Bladder microvascular endothelial cell (primary cell): ENCODE results near the gene RSPH10B. TPM values are rescaled to one million over a fixed set of nuclear protein-coding genes. Genes with fewer than 3 reads are reported as not detected.

Source experiments
- total RNA-seq: library from RNA; depleted of rRNA; stranded (reverse); fragments of >200 nt; gene quantifications from 2 replicates; pipeline ENCODE4 v1.2.3, GENCODE V29; 2014

The RSPH10B gene
- total RNA-seq: 0.57 and 0.65 TPM in 2 replicates

DNA sequence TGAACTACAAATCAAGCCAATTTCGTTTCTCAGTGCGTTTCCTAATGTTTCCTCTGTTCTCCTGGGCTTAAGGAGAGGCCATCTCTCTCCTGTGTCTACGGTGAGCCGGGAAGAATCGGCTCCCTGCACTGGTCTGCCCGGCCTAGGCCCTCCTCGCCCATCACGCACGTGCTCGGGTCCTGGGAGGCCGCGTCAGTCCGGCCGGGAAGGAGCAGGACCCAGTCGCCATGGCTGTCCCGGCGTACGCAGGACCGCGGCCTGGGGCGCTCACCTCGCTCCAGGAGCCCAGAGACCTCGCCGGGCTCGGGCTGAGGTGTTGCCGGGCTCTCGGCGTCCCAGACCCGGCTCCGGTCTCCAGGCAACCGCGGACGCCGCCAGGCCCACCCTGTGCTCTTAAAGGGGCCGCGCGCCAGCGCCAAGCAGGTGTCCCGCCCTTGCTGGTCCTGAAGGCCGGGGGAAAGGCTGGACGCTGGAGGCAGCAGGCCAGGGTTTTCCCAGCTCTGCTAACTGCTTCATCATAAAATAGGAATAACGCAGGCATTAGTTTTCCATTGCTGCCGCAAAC is at the start of gene RSPH10B:
Gene RSPH10B (minus strand): TSS at position 343 of the 565 bp plus-strand sequence. CDS start 3,573 bp downstream, outside the sequence.

DNA sequence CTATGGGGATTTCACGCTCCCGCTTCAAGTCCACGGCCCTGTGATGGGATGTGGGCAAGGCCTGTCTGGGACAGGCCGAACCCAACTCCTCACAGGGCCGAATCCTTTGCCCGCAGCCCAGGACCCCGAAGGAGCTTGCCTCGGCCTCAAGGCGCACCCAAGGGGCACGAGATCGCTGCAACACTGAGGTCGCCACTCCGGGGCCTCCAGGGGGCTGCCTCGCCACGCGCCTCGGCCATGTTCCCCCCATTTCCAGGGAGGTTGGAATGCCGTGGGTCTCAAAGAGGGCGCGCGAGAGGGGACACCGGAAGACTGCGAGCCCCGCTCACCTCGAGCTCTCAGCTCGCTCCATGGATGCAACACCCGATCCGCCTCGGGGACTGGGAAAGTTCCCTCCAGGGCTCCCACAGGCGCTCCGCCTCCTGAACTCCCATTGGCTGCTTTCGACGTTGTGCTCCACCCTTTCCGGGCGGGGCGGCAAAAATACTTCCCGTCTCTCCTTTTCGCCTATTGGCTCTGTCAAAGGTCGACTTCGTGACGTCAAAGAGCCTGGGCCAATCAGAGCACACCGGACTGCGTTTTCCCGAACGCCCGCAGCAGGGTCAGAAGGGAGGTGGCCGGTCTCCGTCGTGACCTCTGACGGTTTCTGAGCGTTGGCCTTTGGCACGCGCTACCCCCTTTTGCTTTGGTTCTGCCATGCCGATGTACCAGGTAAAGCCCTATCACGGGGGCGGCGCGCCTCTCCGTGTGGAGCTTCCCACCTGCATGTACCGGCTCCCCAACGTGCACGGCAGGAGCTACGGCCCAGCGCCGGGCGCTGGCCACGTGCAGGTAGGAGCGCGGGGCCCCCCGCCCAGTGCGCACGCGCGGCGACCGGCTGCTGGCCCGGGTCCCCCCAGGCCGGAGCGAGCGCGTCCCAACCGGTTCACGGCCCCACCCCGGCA is 38.5 kb upstream of the RSPH10B start, which contains the start of the genes AIMP2 and PMS2:
Gene AIMP2 (plus strand): TSS at position 605 of the 944 bp plus-strand sequence. CDS start 92 bp downstream, at position 697.
Gene PMS2 (minus strand): TSS at position 382 of the 944 bp plus-strand sequence. CDS start 30 bp downstream, at position 352.

DNA sequence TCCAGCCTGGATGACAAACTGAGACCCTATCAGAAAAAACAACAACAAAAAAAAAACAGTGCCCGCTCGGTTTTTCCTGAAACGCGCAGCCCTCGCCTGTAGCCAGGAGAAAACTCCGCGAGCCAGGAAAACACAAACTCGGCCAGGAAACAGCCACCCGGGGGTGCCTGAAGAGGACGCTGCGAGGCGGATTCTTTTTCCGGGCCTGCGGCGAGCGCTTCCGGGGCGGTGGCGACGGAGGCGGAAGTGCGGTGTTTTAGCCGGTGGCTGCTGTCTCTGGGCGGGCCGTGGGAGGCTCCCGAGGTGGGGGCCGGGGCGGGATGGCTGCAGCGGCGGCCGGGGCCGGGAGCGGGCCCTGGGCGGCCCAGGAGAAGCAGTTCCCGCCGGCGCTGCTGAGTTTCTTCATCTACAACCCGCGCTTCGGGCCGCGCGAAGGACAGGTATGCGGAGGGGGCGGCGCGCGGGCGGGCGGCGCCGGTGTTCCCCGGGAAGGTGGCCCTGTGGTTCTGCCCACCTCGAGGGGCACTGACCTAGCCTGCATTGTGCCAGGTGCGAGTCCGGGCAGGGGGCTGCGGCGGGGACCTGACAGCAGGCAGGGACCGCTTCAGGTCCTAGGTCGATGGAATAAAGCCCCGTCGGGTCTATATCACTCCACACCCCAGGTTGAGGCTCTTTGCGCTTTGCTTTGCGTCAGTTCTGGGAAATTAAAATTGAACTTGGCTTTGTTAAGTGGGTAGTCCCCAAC is 71.8 kb downstream of the RSPH10B start, which contains the start of gene CCZ1:
Gene CCZ1 (plus strand): TSS at position 254 of the 745 bp plus-strand sequence. CDS start 67 bp downstream, at position 321.

Other genes starting within 250 kb of the RSPH10B start
- 17.2 and 42.5 TPM in 2 replicates for gene RNF216, start 189.0 kb downstream of the RSPH10B start, total RNA-seq
- gene OCM, start 89.9 kb downstream of the RSPH10B start, total RNA-seq: not detected in 2 replicates
- 33.8 and 48.6 TPM in 2 replicates for gene CCZ1, start 72.0 kb downstream of the RSPH10B start, total RNA-seq
- 13.8 and 18.9 TPM in 2 replicates for gene PMS2, start 38.4 kb upstream of the RSPH10B start, total RNA-seq
- 35.5 and 53.7 TPM in 2 replicates for gene AIMP2, start 38.6 kb upstream of the RSPH10B start, total RNA-seq
- 0.06 TPM in 1 of 2 replicates, not detected in the other for gene ANKRD61, start 60.7 kb upstream of the RSPH10B start, total RNA-seq
- 27.4 and 83.4 TPM in 2 replicates for gene EIF2AK1, start 88.5 kb upstream of the RSPH10B start, total RNA-seq
- gene USP42, start 134.3 kb upstream of the RSPH10B start, total RNA-seq: 2.3 and 5.4 TPM in 2 replicates